Camera-type eye (tissue), 1 donor: ENCODE results near the gene HUWE1. TPM values are rescaled to one million over a fixed set of nuclear protein-coding genes. Genes with fewer than 3 reads are reported as not detected.

Experiments used
- total RNA-seq: library from RNA; depleted of rRNA; stranded (reverse); fragments of >200 nt; gene quantifications from one replicate; pipeline ENCODE4 v1.2.3, GENCODE V29; 2014

HUWE1 gene
- 134 TPM for total RNA-seq

GRCh38 chrX:53686151-53686885, at the start of gene HUWE1:
TSS of gene HUWE1 (minus strand) at chrX:53686719. CDS start at chrX:53654107, 32,612 bp downstream.

